HG03378 (cell line): ENCODE results near the gene ASXL2.
"Not testable (repeated sequence)": the region's sequence is repeated elsewhere in the genome, so short reads cannot be mapped to it uniquely, and the experiment has no call there.

Experiments used
- ATAC-seq: cut with Tn5 transposase; IDR thresholded peaks from one replicate; pipeline ENCODE4 v1.9.1; 2021; ENCODE audit warnings: mild to moderate bottlenecking, moderate library complexity; ENCODE audit not compliant: unreplicated experiment

The ASXL2 gene

DNA sequence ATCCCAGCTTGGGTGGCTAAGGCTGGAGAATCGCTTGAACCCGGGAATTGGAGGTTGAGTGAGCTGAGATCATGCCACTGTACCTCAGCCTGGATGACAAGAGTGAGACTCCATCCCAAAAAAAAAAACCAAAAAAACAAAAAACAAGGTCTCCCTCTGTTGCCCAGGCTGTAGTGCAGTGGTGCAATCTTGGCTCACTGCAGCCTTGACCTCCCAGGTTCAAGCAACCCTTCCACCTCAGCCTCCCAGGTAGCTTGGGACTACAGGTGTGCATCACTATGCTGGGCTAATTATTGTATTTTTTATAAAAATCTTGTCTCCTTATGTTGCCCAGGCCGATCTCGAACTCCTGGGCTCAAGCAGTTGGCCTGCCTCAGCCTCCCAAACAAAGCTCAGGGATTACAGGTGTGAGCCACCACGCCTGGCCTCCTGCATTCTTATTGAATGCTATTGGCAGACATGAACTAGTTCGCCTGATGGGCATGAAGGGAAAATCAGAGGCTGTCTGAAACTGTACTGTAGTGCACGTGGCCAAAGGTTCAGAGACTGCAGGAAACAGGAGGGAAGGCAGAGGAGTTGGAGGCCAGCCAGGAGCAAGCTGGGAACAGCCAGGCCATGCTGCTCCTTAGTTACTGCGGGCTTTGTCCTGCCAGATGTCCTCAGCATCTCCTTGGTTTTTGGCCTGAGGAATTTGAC is 16.0 kb upstream of the ASXL2 start:
- no peak for ATAC-seq

GRCh38 chr2:25891672-25892071 is 13.4 kb upstream of the ASXL2 start:
- ATAC-seq = no peak

GRCh38 chr2:25887624-25888242 is 9.4 kb upstream of the ASXL2 start:
- no peak for ATAC-seq

DNA sequence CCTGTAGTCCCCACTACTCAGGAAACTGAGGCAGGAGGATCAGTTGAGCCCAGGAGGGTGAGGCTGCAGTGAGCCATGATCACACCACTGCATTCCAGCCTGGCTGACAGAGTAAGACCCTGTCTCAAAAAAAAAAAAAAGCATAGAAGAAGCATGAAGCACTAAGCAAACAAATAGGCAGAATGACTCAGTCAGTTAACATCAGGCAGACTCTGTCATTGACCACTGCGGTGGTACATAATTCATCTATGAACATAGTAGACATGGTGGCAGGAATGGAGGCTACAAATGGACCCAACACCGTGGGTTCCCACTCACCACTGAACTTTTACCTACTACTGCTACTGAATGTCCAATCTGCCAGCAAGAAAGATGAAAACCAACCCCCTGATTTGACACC is 7.6 kb upstream of the ASXL2 start:
- no peak for ATAC-seq

DNA sequence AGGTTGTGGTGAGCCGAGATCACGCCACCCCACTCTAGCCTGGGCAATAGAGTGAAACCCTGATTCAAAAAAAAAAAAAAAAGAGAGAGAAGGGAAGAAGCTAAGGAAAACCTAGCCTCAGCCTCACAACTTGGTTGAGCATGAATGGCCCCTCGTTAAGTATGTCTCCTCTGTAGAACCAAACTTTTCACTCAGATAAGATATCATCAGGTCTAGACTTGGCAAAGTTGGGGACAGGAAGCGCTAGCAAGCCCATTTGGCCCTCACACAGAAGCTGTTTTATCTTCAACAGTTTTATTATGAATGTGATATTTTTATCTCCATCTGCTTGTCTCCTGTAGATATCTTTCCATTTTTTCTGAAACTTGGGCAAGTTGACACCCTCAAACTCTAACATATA is 3.5 kb upstream of the ASXL2 start:
- no peak for ATAC-seq

DNA sequence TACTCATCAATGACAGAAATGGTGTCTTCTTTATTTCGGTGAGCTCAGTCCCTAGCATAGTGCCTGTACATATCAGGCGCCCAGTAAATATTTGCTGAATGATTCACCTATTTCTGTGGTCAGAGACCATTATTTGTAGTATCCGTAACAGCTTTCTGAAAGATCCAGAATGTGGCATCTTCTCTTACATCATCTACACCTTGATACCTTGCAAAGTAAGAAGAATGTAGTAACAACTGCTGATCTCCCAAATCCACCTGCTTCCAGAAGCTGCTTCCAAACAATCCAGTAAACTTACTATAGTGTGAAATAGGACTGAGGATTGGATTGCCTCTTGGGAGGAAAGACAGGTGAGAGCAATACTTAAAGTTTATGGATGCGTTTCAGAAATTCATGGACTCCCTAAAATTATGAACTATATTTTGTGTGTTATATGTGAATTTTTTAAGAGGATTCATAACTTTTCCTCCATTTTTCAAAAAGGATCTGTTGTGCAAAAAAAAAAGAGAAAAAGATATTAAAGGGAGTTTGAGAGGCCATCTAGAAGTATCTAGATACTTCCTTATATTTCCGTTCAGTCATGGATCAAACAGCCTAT is 945 bp upstream of the ASXL2 start:
- no peak for ATAC-seq

DNA sequence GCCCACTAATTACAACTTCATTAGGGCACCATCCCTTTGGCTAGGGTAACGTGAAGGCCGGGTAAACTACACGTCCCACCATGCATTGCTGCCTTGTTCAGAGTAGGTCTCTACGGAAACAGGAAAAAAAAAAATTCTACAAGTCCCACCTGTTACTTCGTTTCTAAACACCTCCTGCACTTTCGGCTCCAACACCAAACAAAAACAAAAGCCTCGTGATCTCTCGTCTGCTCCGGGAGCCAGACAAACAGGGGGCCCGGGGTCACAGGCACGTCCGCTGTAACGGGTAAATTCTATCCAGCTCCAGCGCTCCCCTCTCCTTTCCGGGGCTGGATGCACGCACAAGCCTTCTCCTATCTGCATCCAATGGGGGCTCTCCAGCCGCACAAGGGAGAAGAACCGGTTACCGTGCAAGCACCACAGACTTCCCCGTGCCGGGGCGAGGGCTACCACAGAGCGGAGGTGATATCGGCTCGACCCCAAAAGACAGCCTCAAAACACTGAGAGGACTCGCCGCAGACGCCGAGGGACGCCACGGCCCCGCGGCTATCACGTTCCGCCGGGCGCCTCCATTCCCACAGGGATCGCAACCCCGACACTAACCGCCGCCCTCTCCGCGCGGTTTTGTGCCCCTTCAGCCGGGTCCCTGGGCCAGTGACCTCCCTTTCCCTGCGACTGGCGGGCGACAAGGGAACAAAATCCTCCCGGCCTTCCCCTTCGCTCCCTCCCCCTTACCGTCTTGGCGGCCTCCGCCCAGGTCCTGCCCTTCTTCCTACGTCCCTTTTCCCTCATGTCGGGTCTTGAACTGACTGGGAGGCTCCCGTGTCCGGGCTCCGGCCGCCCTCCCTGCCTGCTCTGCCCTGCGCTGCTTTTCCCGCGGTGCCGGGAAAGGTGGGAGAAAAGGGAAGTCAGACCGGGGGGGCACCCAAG is 591 bp downstream of the ASXL2 start:
- ATAC-seq = peak; percentile 51

- no peak for ATAC-seq
Observed at GRCh38 chr2:25872134-25872533, 6.2 kb downstream of the ASXL2 start.

- no peak for ATAC-seq
Observed at GRCh38 chr2:25867396-25868003, 10.8 kb downstream of the ASXL2 start.

GRCh38 chr2:25856377-25856776 is 21.9 kb downstream of the ASXL2 start:
- no peak for ATAC-seq

- no peak for ATAC-seq
Observed at GRCh38 chr2:25855065-25855464, 23.2 kb downstream of the ASXL2 start.

DNA sequence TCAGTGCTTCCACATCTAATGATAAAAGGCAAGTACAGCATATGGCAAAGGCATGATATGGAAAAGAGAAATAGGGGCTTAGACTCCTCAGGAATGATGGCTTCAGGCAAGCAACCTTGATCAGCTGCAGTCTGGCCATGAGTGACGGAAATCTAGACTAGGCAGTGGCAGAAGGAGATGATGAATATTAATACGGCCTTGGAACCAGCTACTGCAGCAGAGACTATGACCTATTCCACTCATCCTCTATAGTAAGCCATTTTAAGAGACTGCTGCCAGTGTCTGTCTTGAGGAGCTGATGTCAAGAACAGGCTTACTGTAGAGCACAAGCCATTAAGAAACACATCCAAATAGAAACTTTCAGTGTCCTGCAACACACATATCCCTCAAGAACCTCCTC is 23.7 kb downstream of the ASXL2 start:
- ATAC-seq = no peak

GRCh38 chr2:25853038-25853638 is 25.1 kb downstream of the ASXL2 start:
- no peak for ATAC-seq

DNA sequence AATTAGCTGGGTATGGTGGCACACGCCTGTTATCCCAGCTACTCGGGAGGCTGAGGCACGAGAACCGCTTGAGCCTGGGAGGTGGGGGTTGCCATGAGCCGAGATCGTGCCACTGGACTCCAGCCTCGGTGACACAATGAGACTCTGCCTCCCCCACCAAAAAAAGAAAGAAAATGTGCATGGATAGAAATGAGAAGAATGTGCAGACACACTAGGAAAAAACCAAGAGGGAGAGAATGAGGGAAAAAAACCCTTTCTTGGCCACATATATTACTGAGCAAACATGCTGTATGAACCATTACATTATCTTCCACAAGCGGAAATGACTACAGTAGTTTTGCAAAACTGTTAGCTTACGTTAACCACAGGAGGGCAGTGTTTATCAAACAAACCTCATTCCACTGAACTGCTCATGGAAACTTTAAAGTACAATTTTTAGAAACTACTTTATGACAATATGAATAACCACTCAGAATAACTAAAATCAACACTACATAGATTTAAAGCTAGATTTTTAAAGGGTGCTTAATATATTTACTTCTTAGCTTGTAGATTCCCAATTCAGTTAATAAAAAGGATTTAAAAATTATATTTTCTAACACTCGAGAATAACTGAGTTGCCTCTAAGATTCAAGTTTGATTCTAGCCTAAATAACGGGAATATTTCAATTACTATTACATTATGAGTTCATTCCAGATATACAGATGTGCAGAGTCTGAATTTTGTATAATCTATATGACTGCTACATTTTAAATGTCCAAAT is 26.4 kb downstream of the ASXL2 start:
- peak; percentile 84 for ATAC-seq

GRCh38 chr2:25850400-25850799 is 27.9 kb downstream of the ASXL2 start:
- ATAC-seq = not testable (repeated sequence)

GRCh38 chr2:25849350-25849749 is 28.9 kb downstream of the ASXL2 start:
- not testable (repeated sequence) for ATAC-seq

DNA sequence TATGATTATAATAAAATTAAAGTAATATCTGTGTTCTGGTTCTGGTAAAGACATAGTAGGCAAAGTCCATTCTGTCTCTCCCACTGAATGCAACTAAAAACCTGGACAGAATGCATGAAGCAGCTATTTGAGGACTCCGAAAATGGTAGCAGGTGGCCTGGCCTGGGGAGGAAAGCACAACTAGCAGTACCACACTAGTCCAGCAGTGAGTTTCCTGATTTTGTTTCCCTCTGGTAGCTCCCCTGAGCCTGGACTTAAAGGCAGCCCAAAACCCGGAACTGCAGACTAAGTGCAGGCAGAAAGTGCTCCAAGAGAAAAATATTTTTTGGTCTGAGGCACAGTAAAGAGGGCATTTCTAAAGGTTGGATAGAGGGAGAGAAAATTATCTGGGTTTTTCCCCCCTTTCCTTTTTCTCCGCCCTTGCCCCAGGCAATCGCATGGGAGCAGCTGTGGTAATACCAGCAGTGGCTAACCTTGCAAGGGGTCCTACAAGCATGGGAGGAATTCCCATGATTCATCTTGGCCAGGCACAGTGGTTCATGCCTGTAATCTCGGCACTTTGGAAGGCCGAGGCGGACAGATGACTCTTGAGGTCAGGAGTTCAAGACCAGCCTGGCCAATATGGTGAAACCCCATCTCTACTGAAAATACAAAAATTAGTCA is 32.3 kb downstream of the ASXL2 start:
- no peak for ATAC-seq

GRCh38 chr2:25844089-25844488 is 34.2 kb downstream of the ASXL2 start:
- ATAC-seq = no peak

- no peak for ATAC-seq
Observed at GRCh38 chr2:25842155-25842554, 36.1 kb downstream of the ASXL2 start.
